A673 (cell line): ENCODE results near the gene SLC19A1. TPM values are rescaled to one million over a fixed set of nuclear protein-coding genes. Genes with fewer than 3 reads are reported as not detected.
A peak's percentile ranks its signal among the peaks of the same experiment; 100 is the strongest.

ENCODE experiments used
- BruUV-seq: library from RNA; stranded (reverse); fragments of 400-500 nt; replicated peaks from 2 replicates; lab custom pipeline; 2021; lab: Mats Ljungman, UMichigan
- CTCF ChIA-PET: fragments of 300-600 bp; sonication (Branson Sonifier 250); formaldehyde crosslinking; loops from one replicate; lab custom pipeline; 2022; ENCODE audit warnings: antibody characterized with exemption; lab: Charles Lee
- POLR2A ChIA-PET: fragments of 300-600 bp; sonication (Branson Sonifier 250); formaldehyde crosslinking; loops from one replicate; lab custom pipeline; 2022; ENCODE audit warnings: antibody characterized with exemption; ENCODE audit not compliant: low non-redundant PET; lab: Charles Lee
- DNase-seq: peaks from one replicate; pipeline ENCODE4 v3.0.0-alpha.2; 2015; ENCODE audit warnings: low spot score
- H3K27ac ChIP-seq: fragments of 200-600 bp; sonication (generic); 2 replicates; pipeline ENCODE4 v1.5.1; 2016; ENCODE audit warnings: mixed run types, low read depth, mild to moderate bottlenecking, mixed read lengths, antibody characterized with exemption, low read length; ENCODE audit not compliant: poor library complexity, severe bottlenecking
- H3K27me3 ChIP-seq: fragments of 200-600 bp; sonication (generic); replicated peaks from 2 replicates; pipeline ENCODE4 v1.6.1; 2017; ENCODE audit warnings: mixed run types, low read depth, mild to moderate bottlenecking, mixed read lengths, antibody characterized with exemption, low read length; ENCODE audit not compliant: insufficient read depth, poor library complexity
- H3K36me3 ChIP-seq: fragments of 200-600 bp; sonication (generic); 2 replicates; pipeline ENCODE4 v1.6.1; 2016; ENCODE audit warnings: mixed run types, mild to moderate bottlenecking, mixed read lengths, antibody characterized with exemption, low read length; ENCODE audit not compliant: insufficient read depth, poor library complexity, severe bottlenecking
- H3K4me1 ChIP-seq: fragments of 200-600 bp; sonication (generic); 2 replicates; pipeline ENCODE4 v1.6.1; 2017; ENCODE audit warnings: mixed run types, mild to moderate bottlenecking, mixed read lengths, antibody characterized with exemption, low read length; ENCODE audit not compliant: insufficient read depth, poor library complexity, severe bottlenecking
- H3K4me3 ChIP-seq: fragments of 200-600 bp; sonication (generic); 2 replicates; pipeline ENCODE4 v1.5.1; 2016; ENCODE audit warnings: low read depth, mixed run types, mild to moderate bottlenecking, mixed read lengths, low read length; ENCODE audit not compliant: poor library complexity, severe bottlenecking
- H3K9me3 ChIP-seq: fragments of 200-600 bp; sonication (generic); 2 replicates; pipeline ENCODE4 v1.6.1; 2016; ENCODE audit warnings: mixed run types, low read depth, mild to moderate bottlenecking, mixed read lengths, antibody characterized with exemption, low read length; ENCODE audit not compliant: poor library complexity, severe bottlenecking
- CTCF ChIP-seq: fragments of 300-800, 200-600 bp; sonication (generic); conservative IDR thresholded peaks from 2 replicates; pipeline ENCODE4 v1.5.1; 2017; ENCODE audit warnings: low read depth, mild to moderate bottlenecking, antibody characterized with exemption, low read length, moderate library complexity, mixed read lengths
- EZH2 ChIP-seq: fragments of 200-600 bp; sonication (generic); IDR thresholded peaks from 2 replicates; pipeline ENCODE4 v1.6.1; 2017; ENCODE audit warnings: borderline replicate concordance, low read depth, mild to moderate bottlenecking, mixed read lengths, antibody characterized with exemption, low read length; ENCODE audit not compliant: poor library complexity, severe bottlenecking
- intact Hi-C: fragments of 100-400 bp; cut with micrococcal nuclease; formaldehyde crosslinking; loops from one replicate; pipeline ENCODE4 v1.10.0; 2022; ENCODE audit not compliant: unreplicated experiment
- total RNA-seq: library from RNA; stranded (reverse); gene quantifications from 2 replicates; pipeline ENCODE4 v1.2.3, GENCODE V29; 2021

Gene SLC19A1
- total RNA-seq, 1 experiment from 2014 or later, result 72.1 TPM

DNA sequence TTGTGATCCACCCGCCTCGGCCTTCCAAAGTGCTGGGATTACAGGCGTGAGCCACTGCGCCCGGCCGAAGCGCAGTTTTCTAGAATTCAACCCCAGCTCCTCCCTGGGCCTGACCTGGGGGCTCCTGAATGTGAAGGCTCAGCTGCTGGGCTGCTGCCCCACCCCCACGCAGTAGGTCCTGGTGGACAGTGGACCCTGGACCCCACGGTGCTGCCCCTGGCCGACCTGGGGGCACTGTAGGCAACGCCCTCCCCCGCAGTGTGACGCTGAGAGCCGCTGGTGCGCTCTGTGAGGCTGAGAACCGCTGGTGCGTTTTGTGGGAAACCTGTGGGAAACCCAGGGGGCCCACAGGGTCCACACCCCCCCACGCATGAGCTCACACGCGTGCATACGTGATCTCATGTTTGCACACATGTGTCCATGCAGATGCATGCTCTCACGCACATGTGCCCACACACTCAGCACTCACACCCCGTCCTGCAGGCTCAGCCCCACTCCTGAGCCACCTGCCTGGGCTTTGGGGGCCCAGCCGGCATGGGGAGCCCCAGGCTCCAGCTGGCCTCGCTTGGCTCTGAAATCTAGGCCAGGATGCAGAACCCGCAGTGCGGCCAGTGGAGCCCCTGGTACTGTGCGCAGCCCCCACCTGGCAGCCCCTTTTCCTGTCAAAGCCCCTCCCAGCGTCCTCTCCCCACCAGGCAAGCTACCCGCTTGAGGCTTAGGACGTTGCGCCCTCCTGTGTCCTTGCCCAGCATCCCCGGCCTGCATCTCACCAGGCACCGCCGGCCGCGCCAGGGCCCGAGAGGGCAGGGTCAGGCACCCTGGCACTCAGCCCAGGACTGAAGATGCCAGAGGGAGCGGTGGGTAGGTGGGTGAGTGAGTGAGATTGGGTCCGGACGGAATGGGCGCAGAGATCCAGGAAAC is 69.5 kb downstream of the SLC19A1 start:
- Histone ChIP-seq H3K27me3 (no peaks in the 10 kb centered on the region), H3K4me3 (no peak overlapping the region), H3K4me1 (peaks cover 14% of the 10 kb centered on the region), H3K27ac (no peak overlapping the region), H3K36me3 (no peaks in the 10 kb centered on the region), H3K9me3 (no peaks in the 10 kb centered on the region)
- no TSS peak for BruUV-seq
- POLR2A ChIA-PET, result no interaction called here
- intact Hi-C loops, result no loop called here
- CTCF ChIA-PET, result no interaction called here
- no peak for TF ChIP-seq CTCF
- TF ChIP-seq EZH2, result no peak
- no peak for DNase-seq

DNA sequence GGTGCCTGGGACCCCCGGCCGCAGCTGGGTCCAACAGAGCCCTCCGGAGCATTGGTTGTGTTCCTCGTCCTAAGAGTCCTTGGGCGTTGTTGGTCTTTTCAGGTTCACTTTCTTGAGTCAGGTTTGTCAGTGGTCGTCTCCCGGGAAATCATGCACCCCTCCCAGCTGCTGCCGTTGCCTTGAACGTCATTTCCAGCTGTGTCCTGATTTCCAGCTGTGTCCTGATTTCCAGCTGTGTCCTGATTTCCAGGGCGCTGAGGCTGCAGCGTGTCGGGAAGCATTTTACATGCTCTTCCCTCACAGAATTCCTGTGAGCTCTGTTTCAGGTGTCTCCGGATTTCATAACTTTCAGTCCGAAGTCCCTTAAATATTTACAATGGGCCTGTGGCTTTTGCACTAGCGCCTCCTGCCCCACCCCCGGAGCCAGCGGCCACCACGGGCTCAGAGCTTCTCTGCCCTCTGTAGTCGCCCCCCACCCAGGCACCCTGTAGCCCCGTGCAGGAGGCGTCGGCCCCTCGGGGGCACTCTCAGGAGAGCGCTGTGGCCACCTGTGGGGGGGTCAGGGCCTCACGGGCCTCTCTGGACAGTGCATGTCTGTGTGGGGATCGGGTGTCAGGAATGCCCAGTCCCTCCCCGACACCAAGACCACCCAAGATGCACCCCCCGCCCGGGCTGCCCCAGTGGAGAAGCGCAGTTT is 70.6 kb downstream of the SLC19A1 start:
- peaks cover 13% of the 10 kb centered on the region for H3K4me1 ChIP-seq
- no peaks in the 10 kb centered on the region for H3K27me3 ChIP-seq
- no peaks in the 10 kb centered on the region for H3K36me3 ChIP-seq
- CTCF ChIA-PET, result no interaction called here
- peak; percentile 62 for DNase-seq
- BruUV-seq, result no TSS peak
- peak overlapping the region; percentile 57 for H3K27ac ChIP-seq
- no peak overlapping the region for H3K4me3 ChIP-seq
- intact Hi-C loops, result no loop called here
- POLR2A ChIA-PET, result no interaction called here
- H3K9me3 ChIP-seq, result no peaks in the 10 kb centered on the region
- no peak for TF ChIP-seq EZH2
- no peak for TF ChIP-seq CTCF

DNA sequence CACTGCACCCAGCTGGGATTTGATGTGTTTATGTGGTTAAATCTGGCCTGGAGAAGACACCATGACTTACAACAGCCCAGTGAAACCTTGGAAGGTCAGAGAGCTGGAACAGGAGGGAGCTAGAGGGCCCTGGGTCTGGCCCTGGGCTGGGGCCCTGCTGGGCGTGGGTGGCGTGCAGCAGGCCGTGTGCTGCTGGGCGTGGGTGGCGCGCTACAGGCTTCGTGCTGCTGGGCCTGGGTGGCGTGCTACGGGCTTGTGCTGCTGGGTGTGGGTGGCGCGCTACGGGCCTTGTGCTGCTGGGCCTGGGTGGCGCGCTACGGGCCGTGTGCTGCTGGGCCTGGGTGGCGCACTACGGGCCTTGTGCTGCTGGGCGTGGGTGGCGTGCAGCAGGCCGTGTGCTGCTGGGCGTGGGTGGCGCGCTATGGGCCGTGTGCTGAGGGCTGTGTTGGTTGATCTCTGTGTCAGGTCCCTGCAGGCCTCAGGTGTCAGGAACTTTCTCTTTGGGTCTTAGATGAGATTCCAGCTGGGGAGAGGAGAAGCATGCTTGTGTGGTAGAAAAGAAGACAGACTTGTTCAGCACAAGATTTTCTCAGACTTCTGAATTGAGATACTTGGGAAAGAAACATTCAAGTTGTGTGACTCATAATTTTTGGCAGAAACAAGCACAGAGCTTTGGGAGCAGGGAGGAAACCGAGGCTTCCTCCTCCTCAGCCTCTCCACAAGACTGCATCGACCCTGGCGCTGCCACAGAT is 71.3 kb downstream of the SLC19A1 start:
- intact Hi-C loops, result no loop called here
- H3K27ac ChIP-seq, result peak overlapping the region; percentile 57

More for the DNA sequence above, 71.3 kb downstream of the SLC19A1 start:
- Histone ChIP-seq H3K27me3 (no peaks in the 10 kb centered on the region), H3K9me3 (no peaks in the 10 kb centered on the region), H3K36me3 (no peaks in the 10 kb centered on the region), H3K4me1 (peaks cover 13% of the 10 kb centered on the region), H3K4me3 (no peak overlapping the region)
- no TSS peak for BruUV-seq
- ChIA-PET POLR2A (no interaction called here), CTCF (no interaction called here)
- TF ChIP-seq EZH2 (no peak), CTCF (no peak)
- DNase-seq, result peak; percentile 61
